ENCODE results near the gene AKR1A1.
"Not testable (repeated sequence)": the region's sequence is repeated elsewhere in the genome, so short reads cannot be mapped to it uniquely, and the experiment has no call there.

DNA sequence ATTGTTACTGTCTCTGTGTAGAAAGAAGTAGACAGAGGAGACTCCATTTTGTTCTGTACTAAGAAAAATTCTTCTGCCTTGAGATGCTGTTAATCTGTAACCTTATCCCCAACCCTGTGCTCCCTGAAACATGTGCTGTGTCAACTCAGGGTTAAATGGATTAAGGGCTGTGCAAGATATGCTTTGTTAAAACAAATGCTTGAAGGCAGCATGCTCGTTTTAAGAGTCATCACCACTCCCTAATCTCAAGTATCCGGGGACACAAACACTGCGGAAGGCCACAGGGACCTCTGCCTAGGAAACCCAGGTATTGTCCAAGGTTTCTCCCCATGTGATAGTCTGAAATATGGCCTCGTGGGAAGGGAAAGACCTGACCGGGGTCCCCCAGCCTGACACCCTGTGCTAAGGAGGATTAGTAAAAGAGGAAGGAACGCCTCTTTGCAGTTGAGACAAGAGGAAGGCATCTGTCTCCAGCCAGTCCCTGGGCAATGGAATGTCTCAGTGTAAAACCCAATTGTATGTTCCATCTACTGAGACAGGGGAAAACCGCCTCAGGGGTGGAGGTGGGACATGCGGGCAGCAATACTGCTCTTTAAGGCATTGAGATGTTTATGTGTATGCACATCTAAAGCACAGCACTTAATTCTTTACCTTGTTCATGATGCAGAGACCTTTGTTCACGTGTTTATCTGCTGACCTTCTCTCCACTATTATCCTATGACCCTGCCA, 36.9 kb upstream of the AKR1A1 start:
- TF ChIP-seq POLR2A (IDR thresholded peaks at IDR 0.05) = not testable (repeated sequence)
- TF ChIP-seq, protein P1, sequence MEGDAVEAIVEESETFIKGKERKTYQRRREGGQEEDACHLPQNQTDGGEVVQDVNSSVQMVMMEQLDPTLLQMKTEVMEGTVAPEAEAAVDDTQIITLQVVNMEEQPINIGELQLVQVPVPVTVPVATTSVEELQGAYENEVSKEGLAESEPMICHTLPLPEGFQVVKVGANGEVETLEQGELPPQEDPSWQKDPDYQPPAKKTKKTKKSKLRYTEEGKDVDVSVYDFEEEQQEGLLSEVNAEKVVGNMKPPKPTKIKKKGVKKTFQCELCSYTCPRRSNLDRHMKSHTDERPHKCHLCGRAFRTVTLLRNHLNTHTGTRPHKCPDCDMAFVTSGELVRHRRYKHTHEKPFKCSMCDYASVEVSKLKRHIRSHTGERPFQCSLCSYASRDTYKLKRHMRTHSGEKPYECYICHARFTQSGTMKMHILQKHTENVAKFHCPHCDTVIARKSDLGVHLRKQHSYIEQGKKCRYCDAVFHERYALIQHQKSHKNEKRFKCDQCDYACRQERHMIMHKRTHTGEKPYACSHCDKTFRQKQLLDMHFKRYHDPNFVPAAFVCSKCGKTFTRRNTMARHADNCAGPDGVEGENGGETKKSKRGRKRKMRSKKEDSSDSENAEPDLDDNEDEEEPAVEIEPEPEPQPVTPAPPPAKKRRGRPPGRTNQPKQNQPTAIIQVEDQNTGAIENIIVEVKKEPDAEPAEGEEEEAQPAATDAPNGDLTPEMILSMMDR (IDR thresholded peaks at IDR 0.05) = not testable (repeated sequence)
